ENCODE results near the gene PQBP1.

Gene PQBP1

GRCh38 chrX:48927123-48927522, 29.4 kb downstream of the PQBP1 start:
- DNase-seq: no peak

- DNase-seq: no peak
Measured at GRCh38 chrX:48927736-48928382, 30.1 kb downstream of the PQBP1 start.

- no peak for DNase-seq
Measured at GRCh38 chrX:48933757-48934156, 36.0 kb downstream of the PQBP1 start.

GRCh38 chrX:48934581-48935300, 37.0 kb downstream of the PQBP1 start:
- DNase-seq: no peak

- DNase-seq: no peak
Measured at GRCh38 chrX:48935301-48935670, 37.6 kb downstream of the PQBP1 start.

- no peak for DNase-seq
Measured at GRCh38 chrX:48936429-48937053, 38.8 kb downstream of the PQBP1 start.

GRCh38 chrX:48937054-48937907, 39.6 kb downstream of the PQBP1 start:
- no peak for DNase-seq

GRCh38 chrX:48938721-48939425, 41.1 kb downstream of the PQBP1 start:
- DNase-seq: no peak

GRCh38 chrX:48939524-48940228, 41.9 kb downstream of the PQBP1 start:
- DNase-seq: no peak

GRCh38 chrX:48940404-48940955, 42.8 kb downstream of the PQBP1 start:
- DNase-seq: no peak

GRCh38 chrX:48942895-48943294, 45.2 kb downstream of the PQBP1 start:
- DNase-seq: no peak

- DNase-seq: peak; percentile 21
Measured at GRCh38 chrX:48945517-48946348, 48.0 kb downstream of the PQBP1 start.

GRCh38 chrX:48948589-48948988, 50.9 kb downstream of the PQBP1 start:
- DNase-seq: no peak

Measured in NCI-H1694 treated with DMSO at 0.1 percent for 48 hours (cell line).